HPDE6-E6E7 (cell line): Measurements from ENCODE around the gene RASGRF2.

Source experiments
- DNase-seq: peaks from one replicate; pipeline ENCODE4 v3.0.0; 2011; ENCODE audit warnings: missing footprints; ENCODE audit errors: extremely low spot score

The RASGRF2 gene

GRCh38 chr5:81205058-81205457 lies 244.9 kb downstream of the RASGRF2 start:
- no peak for DNase-seq

GRCh38 chr5:81207009-81207408 lies 246.8 kb downstream of the RASGRF2 start:
- no peak for DNase-seq

- peak; percentile 64 for DNase-seq
These were observed 248.7 kb downstream of the RASGRF2 start for GRCh38 chr5:81208904-81209303.

GRCh38 chr5:81209386-81209785 lies 249.2 kb downstream of the RASGRF2 start:
- no peak for DNase-seq

- no peak for DNase-seq
These were observed 249.8 kb downstream of the RASGRF2 start for GRCh38 chr5:81209869-81210493.

- no peak for DNase-seq
These were observed 252.1 kb downstream of the RASGRF2 start for GRCh38 chr5:81212211-81212751.

- DNase-seq: no peak
These were observed 252.9 kb downstream of the RASGRF2 start for GRCh38 chr5:81213070-81213469.

- DNase-seq: no peak
These were observed 254.7 kb downstream of the RASGRF2 start for GRCh38 chr5:81214848-81215247.

- DNase-seq: no peak
These were observed 256.0 kb downstream of the RASGRF2 start for GRCh38 chr5:81216152-81216551.

GRCh38 chr5:81219389-81219788 lies 259.2 kb downstream of the RASGRF2 start:
- DNase-seq: no peak

GRCh38 chr5:81222285-81222684 lies 262.1 kb downstream of the RASGRF2 start:
- DNase-seq: no peak

GRCh38 chr5:81225463-81225862 lies 265.3 kb downstream of the RASGRF2 start:
- DNase-seq: no peak

- DNase-seq: no peak
These were observed 266.1 kb downstream of the RASGRF2 start for GRCh38 chr5:81226286-81226685.

GRCh38 chr5:81226949-81227348 lies 266.8 kb downstream of the RASGRF2 start:
- DNase-seq: no peak

GRCh38 chr5:81228084-81228483 lies 267.9 kb downstream of the RASGRF2 start:
- DNase-seq: no peak

- DNase-seq: no peak
These were observed 270.3 kb downstream of the RASGRF2 start for GRCh38 chr5:81230416-81230815.

- DNase-seq: no peak
These were observed 272.4 kb downstream of the RASGRF2 start for GRCh38 chr5:81232464-81233079.

- DNase-seq: no peak
These were observed 273.0 kb downstream of the RASGRF2 start, which contains the start of gene CKMT2 for GRCh38 chr5:81233080-81233634. CKMT2 (plus strand) TSS chr5:81233322; CDS start chr5:81251133, 17,811 bp downstream.

GRCh38 chr5:81234299-81234698 lies 274.1 kb downstream of the RASGRF2 start:
- DNase-seq: no peak

- no peak for DNase-seq
These were observed 274.6 kb downstream of the RASGRF2 start for GRCh38 chr5:81234801-81235200.

- DNase-seq: no peak
These were observed 275.3 kb downstream of the RASGRF2 start for GRCh38 chr5:81235287-81236072.

- DNase-seq: no peak
These were observed 278.3 kb downstream of the RASGRF2 start for GRCh38 chr5:81238460-81238859.
